ENCODE data around the gene GAK. TPM values are rescaled to one million over a fixed set of nuclear protein-coding genes. Genes with fewer than 3 reads are reported as not detected.

Gene GAK
- total and polyA plus RNA-seq, 4 donors: 27.4 to 69.7 (median 47.0) TPM

DNA sequence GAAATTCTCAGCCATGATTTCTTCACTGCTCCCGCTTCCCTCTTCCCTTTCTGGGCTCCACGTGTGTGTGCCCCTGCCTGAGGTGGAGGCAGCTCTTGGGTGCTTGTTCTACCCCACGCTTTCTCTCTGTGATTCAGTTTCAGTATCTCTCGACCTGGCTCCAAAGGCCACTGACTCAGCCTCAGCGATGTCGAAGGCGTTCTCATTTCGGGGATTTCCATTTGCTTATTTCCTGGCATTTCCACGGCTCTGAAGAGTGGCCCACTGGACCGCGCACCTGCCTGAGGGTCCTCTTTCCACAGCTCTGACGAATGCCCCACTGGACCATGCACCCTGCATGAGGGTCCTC is 52.4 kb downstream of the GAK start:
- TF ChIP-seq HNF4A (conservative IDR thresholded peaks at IDR 0.05) (no peak), MAX (IDR thresholded peaks at IDR 0.05) (no peak), REST (IDR thresholded peaks at IDR 0.05) (no peak), TAF1 (conservative IDR thresholded peaks at IDR 0.05) (no peak), NR2F2 (IDR thresholded peaks at IDR 0.05) (no peak), FOXA2 (IDR thresholded peaks at IDR 0.05) (no peak), JUND (IDR thresholded peaks at IDR 0.05) (no peak), EGR1 (IDR thresholded peaks at IDR 0.05; ENCODE audit: low read depth in 2 of 2) (no peak), RAD21 (IDR thresholded peaks at IDR 0.05) (no peak), HNF4G (IDR thresholded peaks at IDR 0.05) (no peak), YY1 (IDR thresholded peaks at IDR 0.05) (no peak), RXRA (IDR thresholded peaks at IDR 0.05) (no peak), FOXA1 (IDR thresholded peaks at IDR 0.05) (no peak)
- TF ChIP-seq, protein P1, sequence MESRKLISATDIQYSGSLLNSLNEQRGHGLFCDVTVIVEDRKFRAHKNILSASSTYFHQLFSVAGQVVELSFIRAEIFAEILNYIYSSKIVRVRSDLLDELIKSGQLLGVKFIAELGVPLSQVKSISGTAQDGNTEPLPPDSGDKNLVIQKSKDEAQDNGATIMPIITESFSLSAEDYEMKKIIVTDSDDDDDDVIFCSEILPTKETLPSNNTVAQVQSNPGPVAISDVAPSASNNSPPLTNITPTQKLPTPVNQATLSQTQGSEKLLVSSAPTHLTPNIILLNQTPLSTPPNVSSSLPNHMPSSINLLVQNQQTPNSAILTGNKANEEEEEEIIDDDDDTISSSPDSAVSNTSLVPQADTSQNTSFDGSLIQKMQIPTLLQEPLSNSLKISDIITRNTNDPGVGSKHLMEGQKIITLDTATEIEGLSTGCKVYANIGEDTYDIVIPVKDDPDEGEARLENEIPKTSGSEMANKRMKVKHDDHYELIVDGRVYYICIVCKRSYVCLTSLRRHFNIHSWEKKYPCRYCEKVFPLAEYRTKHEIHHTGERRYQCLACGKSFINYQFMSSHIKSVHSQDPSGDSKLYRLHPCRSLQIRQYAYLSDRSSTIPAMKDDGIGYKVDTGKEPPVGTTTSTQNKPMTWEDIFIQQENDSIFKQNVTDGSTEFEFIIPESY (IDR thresholded peaks at IDR 0.05): no peak
- TF ChIP-seq, protein P2, sequence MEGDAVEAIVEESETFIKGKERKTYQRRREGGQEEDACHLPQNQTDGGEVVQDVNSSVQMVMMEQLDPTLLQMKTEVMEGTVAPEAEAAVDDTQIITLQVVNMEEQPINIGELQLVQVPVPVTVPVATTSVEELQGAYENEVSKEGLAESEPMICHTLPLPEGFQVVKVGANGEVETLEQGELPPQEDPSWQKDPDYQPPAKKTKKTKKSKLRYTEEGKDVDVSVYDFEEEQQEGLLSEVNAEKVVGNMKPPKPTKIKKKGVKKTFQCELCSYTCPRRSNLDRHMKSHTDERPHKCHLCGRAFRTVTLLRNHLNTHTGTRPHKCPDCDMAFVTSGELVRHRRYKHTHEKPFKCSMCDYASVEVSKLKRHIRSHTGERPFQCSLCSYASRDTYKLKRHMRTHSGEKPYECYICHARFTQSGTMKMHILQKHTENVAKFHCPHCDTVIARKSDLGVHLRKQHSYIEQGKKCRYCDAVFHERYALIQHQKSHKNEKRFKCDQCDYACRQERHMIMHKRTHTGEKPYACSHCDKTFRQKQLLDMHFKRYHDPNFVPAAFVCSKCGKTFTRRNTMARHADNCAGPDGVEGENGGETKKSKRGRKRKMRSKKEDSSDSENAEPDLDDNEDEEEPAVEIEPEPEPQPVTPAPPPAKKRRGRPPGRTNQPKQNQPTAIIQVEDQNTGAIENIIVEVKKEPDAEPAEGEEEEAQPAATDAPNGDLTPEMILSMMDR (IDR thresholded peaks at IDR 0.05; ENCODE audit: low read depth, low read length, missing input control): no peak

More for the DNA sequence above, 52.4 kb downstream of the GAK start:
- no peak for DNase-seq (ENCODE audit: low spot score)
- H3K9ac ChIP-seq (ENCODE audit: low read depth in 1 of 2, low read length in 2 of 2): no peak overlapping the region
- no peaks in the 10 kb centered on the region for H3K9me3 ChIP-seq (ENCODE audit: control insufficient read depth in 4 of 4, low read length in 3 of 4)
- H3K36me3 ChIP-seq (ENCODE audit: control insufficient read depth in 4 of 4, insufficient read depth in 3 of 4, low read depth in 1 of 4, low read length in 3 of 4): peaks cover 27 to 86% (median 39%) of the 10 kb centered on the region in 4 donors
- H3K27ac ChIP-seq (ENCODE audit: low read depth in 1 of 2, low read length in 2 of 2): no peak overlapping the region
- H3K4me1 ChIP-seq (ENCODE audit: control insufficient read depth in 4 of 4, insufficient read depth in 4 of 4, low read length in 3 of 4): no peaks in the 10 kb centered on the region
- no peak overlapping the region for H3K4me3 ChIP-seq (ENCODE audit: low read depth in 1 of 3, low read length in 3 of 3)
- 84% methylated on average over 12 of the region's 12 CpGs for WGBS
- no peaks in the 10 kb centered on the region for H3K27me3 ChIP-seq (ENCODE audit: control insufficient read depth in 4 of 4, insufficient read depth in 4 of 4, low read length in 3 of 4)
